Measurements from ENCODE around the gene ARHGAP18.

The ARHGAP18 gene

DNA sequence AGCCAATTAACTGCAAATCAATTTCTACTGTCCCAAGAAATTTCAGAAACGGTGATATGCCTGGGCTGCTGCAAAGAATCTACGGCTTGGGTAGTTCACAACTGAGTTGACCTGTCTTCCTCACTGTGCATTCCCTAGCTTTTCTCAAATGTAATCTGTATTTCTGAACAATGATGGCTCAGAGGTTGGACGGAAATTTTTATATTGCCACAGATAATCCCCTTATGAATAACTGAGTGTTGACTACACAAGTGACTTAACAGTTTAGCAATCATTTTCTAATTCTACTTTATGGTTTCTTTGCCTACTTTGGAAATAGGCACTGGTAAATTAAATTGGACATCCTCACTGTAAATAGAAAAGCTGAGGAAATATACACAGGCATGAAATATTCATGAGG, 94.5 kb downstream of the ARHGAP18 start:
- no peaks in the 10 kb centered on the region for H3K36me3 ChIP-seq (ENCODE audit: insufficient read depth, insufficient read length, low read length)

DNA sequence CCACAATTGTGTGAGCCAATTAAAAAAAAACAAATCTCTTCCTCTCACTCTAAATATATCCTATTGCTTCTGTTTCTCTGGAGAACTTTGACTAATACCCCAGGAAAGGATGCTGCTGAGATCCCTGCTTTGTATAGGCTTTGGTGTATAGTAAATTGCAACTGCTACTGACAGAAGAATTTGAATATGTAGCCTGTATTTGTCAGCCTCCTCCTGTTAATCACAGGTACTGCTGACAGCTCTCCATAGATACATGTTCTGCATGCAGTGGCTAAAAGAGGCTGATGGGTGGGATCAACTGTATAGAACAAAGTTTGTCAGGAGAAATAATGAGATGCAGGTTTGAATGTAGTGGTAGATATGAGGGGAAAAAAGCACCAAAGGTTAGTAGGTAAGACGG, 95.0 kb downstream of the ARHGAP18 start:
- TF ChIP-seq SUZ12 (IDR thresholded peaks at IDR 0.05; ENCODE audit: extremely low read depth, insufficient read depth, insufficient read length) (no peak), YY1 (IDR thresholded peaks at IDR 0.05; ENCODE audit: insufficient read depth, insufficient read length) (no peak), ZNF274 (IDR thresholded peaks at IDR 0.05; ENCODE audit: low read depth, low read length) (no peak)
- H3K36me3 ChIP-seq (ENCODE audit: insufficient read depth, insufficient read length, low read length) = no peaks in the 10 kb centered on the region
- no peaks in the 10 kb centered on the region for H3K4me1 ChIP-seq (ENCODE audit: insufficient read depth, insufficient read length)
- H3K9me3 ChIP-seq (ENCODE audit: insufficient read depth, low read length) = no peaks in the 10 kb centered on the region
- H3K9ac ChIP-seq (ENCODE audit: insufficient read length, low read depth) = no peak overlapping the region
- no peak for DNase-seq (ENCODE audit: low read depth, low spot score)
- H3K4me3 ChIP-seq (ENCODE audit: insufficient read length, low read depth) = no peak overlapping the region
- H3K27me3 ChIP-seq (ENCODE audit: insufficient read depth, insufficient read length) = no peaks in the 10 kb centered on the region

More for the DNA sequence above, 94.5 kb downstream of the ARHGAP18 start:
- Histone ChIP-seq H3K4me1 (ENCODE audit: insufficient read depth, insufficient read length) (no peaks in the 10 kb centered on the region), H3K4me3 (ENCODE audit: insufficient read length, low read depth) (no peak overlapping the region), H3K9ac (ENCODE audit: insufficient read length, low read depth) (no peak overlapping the region), H3K9me3 (ENCODE audit: insufficient read depth, low read length) (no peaks in the 10 kb centered on the region), H3K27me3 (ENCODE audit: insufficient read depth, insufficient read length) (no peaks in the 10 kb centered on the region)
- no peak for DNase-seq (ENCODE audit: low read depth, low spot score)
- TF ChIP-seq ZNF274 (IDR thresholded peaks at IDR 0.05; ENCODE audit: low read depth, low read length) = no peak
- no peak for TF ChIP-seq YY1 (IDR thresholded peaks at IDR 0.05; ENCODE audit: insufficient read depth, insufficient read length)
- TF ChIP-seq SUZ12 (IDR thresholded peaks at IDR 0.05; ENCODE audit: extremely low read depth, insufficient read depth, insufficient read length) = no peak

DNA sequence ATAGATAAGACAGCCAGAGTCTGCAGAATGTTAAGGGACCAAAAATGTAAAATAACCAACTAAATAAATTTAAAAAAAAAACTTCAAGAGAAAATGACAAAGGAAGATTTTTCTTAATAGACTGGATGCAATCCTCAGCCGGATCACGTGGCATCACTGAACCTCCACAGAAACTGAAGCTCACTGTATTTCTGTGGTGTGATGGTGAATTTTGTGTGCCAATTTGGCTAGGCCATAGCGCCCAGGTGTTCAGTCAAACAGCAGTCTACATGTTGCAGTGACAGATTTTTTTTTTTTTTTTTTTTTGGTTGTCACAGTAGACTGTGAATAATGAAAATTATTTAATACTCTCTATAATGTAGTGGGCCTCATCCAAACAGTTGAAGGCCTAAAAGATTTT, 95.5 kb downstream of the ARHGAP18 start:
- TF ChIP-seq SUZ12 (IDR thresholded peaks at IDR 0.05; ENCODE audit: extremely low read depth, insufficient read depth, insufficient read length) = no peak
- TF ChIP-seq YY1 (IDR thresholded peaks at IDR 0.05; ENCODE audit: insufficient read depth, insufficient read length) = no peak
- no peak for TF ChIP-seq ZNF274 (IDR thresholded peaks at IDR 0.05; ENCODE audit: low read depth, low read length)
- Histone ChIP-seq H3K9ac (ENCODE audit: insufficient read length, low read depth) (no peak overlapping the region), H3K4me1 (ENCODE audit: insufficient read depth, insufficient read length) (no peaks in the 10 kb centered on the region), H3K36me3 (ENCODE audit: insufficient read depth, insufficient read length, low read length) (no peaks in the 10 kb centered on the region), H3K4me3 (ENCODE audit: insufficient read length, low read depth) (no peak overlapping the region), H3K27me3 (ENCODE audit: insufficient read depth, insufficient read length) (no peaks in the 10 kb centered on the region), H3K9me3 (ENCODE audit: insufficient read depth, low read length) (no peaks in the 10 kb centered on the region)
- DNase-seq (ENCODE audit: low read depth, low spot score) = no peak

DNA sequence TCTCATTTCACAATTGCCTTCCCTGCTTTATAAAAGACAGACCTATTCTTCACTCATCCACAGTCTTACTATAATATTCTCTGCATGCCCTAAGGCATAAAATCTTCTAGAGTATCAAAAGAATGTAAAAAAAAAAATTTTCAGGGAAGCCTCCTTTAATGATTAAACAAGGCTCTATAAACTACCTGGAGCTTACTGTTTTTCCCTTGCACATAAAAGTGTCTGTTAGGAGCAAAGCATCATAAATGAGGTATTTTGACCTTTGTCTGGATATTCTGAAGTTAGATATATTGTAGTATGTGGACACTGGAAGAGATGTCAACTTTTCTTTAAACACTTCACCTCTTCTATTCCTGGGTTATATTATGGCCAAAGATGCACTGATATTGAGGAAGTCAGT, 97.5 kb downstream of the ARHGAP18 start:
- Histone ChIP-seq H3K9me3 (ENCODE audit: insufficient read depth, low read length) (no peaks in the 10 kb centered on the region), H3K4me3 (ENCODE audit: insufficient read length, low read depth) (no peak overlapping the region), H3K4me1 (ENCODE audit: insufficient read depth, insufficient read length) (no peaks in the 10 kb centered on the region), H3K9ac (ENCODE audit: insufficient read length, low read depth) (no peak overlapping the region), H3K36me3 (ENCODE audit: insufficient read depth, insufficient read length, low read length) (no peaks in the 10 kb centered on the region), H3K27me3 (ENCODE audit: insufficient read depth, insufficient read length) (no peaks in the 10 kb centered on the region)
- DNase-seq (ENCODE audit: low read depth, low spot score) = no peak
- no peak for TF ChIP-seq SUZ12 (IDR thresholded peaks at IDR 0.05; ENCODE audit: extremely low read depth, insufficient read depth, insufficient read length)
- TF ChIP-seq YY1 (IDR thresholded peaks at IDR 0.05; ENCODE audit: insufficient read depth, insufficient read length) = no peak
- no peak for TF ChIP-seq ZNF274 (IDR thresholded peaks at IDR 0.05; ENCODE audit: low read depth, low read length)

DNA sequence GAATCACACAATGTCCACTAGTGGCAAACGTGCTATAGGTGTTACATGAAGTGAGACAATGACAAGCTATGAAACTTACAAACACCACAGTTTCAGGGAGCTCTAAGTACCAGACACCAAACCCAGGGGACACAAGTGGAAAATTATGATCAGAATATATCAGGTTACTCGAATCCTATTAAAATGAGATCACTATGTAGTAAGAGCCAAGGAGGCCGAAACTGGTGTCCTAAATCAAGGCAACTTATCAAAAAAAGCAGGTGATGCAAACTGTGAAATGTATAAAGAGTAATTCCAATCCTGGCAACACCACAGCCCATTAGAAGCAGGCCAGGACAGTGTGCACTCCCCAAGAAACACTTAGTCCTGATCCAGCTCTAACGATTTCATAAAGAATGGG, 100.3 kb downstream of the ARHGAP18 start:
- Histone ChIP-seq H3K4me3 (ENCODE audit: insufficient read length, low read depth) (no peak overlapping the region), H3K36me3 (ENCODE audit: insufficient read depth, insufficient read length, low read length) (no peaks in the 10 kb centered on the region), H3K4me1 (ENCODE audit: insufficient read depth, insufficient read length) (no peaks in the 10 kb centered on the region), H3K9ac (ENCODE audit: insufficient read length, low read depth) (no peak overlapping the region), H3K9me3 (ENCODE audit: insufficient read depth, low read length) (no peaks in the 10 kb centered on the region), H3K27me3 (ENCODE audit: insufficient read depth, insufficient read length) (no peaks in the 10 kb centered on the region)
- no peak for TF ChIP-seq SUZ12 (IDR thresholded peaks at IDR 0.05; ENCODE audit: extremely low read depth, insufficient read depth, insufficient read length)
- TF ChIP-seq YY1 (IDR thresholded peaks at IDR 0.05; ENCODE audit: insufficient read depth, insufficient read length) = no peak
- no peak for TF ChIP-seq ZNF274 (IDR thresholded peaks at IDR 0.05; ENCODE audit: low read depth, low read length)
- no peak for DNase-seq (ENCODE audit: low read depth, low spot score)

DNA sequence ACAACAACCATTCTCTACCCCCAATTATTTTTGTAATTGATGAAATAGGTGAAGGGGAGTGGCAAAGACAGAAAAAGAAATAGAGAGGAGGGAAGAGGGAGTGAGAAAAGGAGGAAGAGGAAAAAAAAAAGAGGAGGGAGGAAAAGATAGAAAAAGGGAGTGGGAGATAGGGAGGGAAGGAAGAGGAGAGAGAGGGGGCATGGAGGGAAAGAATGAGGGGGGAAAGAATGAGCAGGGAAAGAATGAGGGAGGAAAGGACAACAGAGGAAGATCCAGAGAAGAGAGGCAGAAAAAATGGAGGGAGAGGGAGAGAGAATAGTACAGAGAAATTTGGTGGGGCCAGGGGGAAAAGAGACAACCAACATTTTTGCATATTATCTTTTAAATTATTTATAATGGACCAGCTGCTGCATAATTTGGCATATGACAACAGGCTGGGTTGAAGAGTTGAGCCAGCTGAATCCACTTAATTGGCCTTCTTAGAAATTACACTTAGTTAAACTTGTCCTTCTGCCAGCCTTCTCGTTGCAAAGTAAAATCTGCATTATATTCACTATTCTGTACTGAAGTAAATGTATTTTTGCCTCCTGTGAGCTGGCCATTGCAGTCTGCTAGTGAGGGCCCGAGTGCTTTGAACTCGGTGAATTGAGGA, 101.0 kb downstream of the ARHGAP18 start:
- DNase-seq (ENCODE audit: low read depth, low spot score) = no peak
- H3K36me3 ChIP-seq (ENCODE audit: insufficient read depth, insufficient read length, low read length) = no peaks in the 10 kb centered on the region
- TF ChIP-seq YY1 (IDR thresholded peaks at IDR 0.05; ENCODE audit: insufficient read depth, insufficient read length) (no peak), ZNF274 (IDR thresholded peaks at IDR 0.05; ENCODE audit: low read depth, low read length) (no peak), SUZ12 (IDR thresholded peaks at IDR 0.05; ENCODE audit: extremely low read depth, insufficient read depth, insufficient read length) (no peak)
- H3K9me3 ChIP-seq (ENCODE audit: insufficient read depth, low read length) = no peaks in the 10 kb centered on the region
- H3K9ac ChIP-seq (ENCODE audit: insufficient read length, low read depth) = no peak overlapping the region
- no peak overlapping the region for H3K4me3 ChIP-seq (ENCODE audit: insufficient read length, low read depth)
- H3K27me3 ChIP-seq (ENCODE audit: insufficient read depth, insufficient read length) = no peaks in the 10 kb centered on the region
- no peaks in the 10 kb centered on the region for H3K4me1 ChIP-seq (ENCODE audit: insufficient read depth, insufficient read length)

DNA sequence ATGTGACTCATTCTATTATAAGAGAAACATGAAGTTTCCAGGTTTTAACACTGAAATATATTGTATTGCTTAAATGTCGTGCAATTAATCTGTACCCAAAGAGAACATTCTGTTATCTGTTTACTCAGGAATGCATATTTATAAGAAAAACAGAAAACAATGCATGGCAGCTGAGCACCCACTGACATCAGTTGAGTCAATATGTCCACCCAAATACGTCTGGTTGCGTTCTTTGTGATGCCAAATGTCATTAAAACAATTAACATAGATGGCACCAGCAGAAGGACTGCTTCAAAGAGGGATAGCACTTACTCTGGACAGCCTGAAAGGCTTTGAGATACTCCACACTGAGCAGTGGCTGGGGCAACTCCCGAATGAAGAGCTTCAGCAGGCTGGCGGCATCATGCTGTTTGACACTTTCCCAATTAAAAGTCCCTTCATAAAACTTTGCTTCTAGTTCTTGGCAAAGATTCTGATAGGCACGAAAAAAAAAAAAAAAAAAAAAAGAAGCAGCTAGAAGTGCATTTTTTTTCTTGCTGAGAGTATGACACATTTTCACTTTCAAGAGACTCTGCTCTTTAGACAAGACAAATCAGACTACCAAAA, 102.3 kb downstream of the ARHGAP18 start:
- no peaks in the 10 kb centered on the region for H3K4me1 ChIP-seq (ENCODE audit: insufficient read depth, insufficient read length)
- no peak for TF ChIP-seq ZNF274 (IDR thresholded peaks at IDR 0.05; ENCODE audit: low read depth, low read length)
- TF ChIP-seq YY1 (IDR thresholded peaks at IDR 0.05; ENCODE audit: insufficient read depth, insufficient read length) = no peak
- TF ChIP-seq SUZ12 (IDR thresholded peaks at IDR 0.05; ENCODE audit: extremely low read depth, insufficient read depth, insufficient read length) = no peak
- H3K9ac ChIP-seq (ENCODE audit: insufficient read length, low read depth) = no peak overlapping the region
- no peak overlapping the region for H3K4me3 ChIP-seq (ENCODE audit: insufficient read length, low read depth)
- no peaks in the 10 kb centered on the region for H3K27me3 ChIP-seq (ENCODE audit: insufficient read depth, insufficient read length)
- no peaks in the 10 kb centered on the region for H3K9me3 ChIP-seq (ENCODE audit: insufficient read depth, low read length)
- DNase-seq (ENCODE audit: low read depth, low spot score) = no peak
- no peaks in the 10 kb centered on the region for H3K36me3 ChIP-seq (ENCODE audit: insufficient read depth, insufficient read length, low read length)
